ENCODE results near the gene FHDC1. TPM values are rescaled to one million over a fixed set of nuclear protein-coding genes. Genes with fewer than 3 reads are reported as not detected.

Gene FHDC1
- total RNA-seq, 5 donors from 2014 or later (not counting 1 experiment from before 2014, with no cell fraction given), result 0.08 to 0.28 (median 0.17) TPM; not detected in 1

GRCh38 chr4:152917543-152918395 lies 18.4 kb upstream of the FHDC1 start:
- Mint-ChIP-seq H3K4me1 (no peaks in the 10 kb centered on the region), H3K27me3 (peaks cover 2 to 5% of the 10 kb centered on the region in 2 donors), H3K36me3 (peaks cover 21% of the 10 kb centered on the region), H3K27ac (no peak overlapping the region), H3K4me3 (no peak overlapping the region), H3K9me3 (peaks cover 7 to 17% (median 13%) of the 10 kb centered on the region in 3 donors)
- Histone ChIP-seq H3K9me3 (no peaks in the 10 kb centered on the region), H3K27ac (ENCODE audit: low read length) (no peak overlapping the region), H3K4me1 (ENCODE audit: control insufficient read depth in 1 of 2, extremely low read depth in 1 of 2, insufficient read depth in 2 of 2, low read length in 2 of 2) (no peaks in the 10 kb centered on the region), H3K4me3 (ENCODE audit: control insufficient read depth in 1 of 2, extremely low read depth in 1 of 2, low read length in 1 of 2) (no peak overlapping the region), H3K36me3 (ENCODE audit: control insufficient read depth in 2 of 2, extremely low read depth in 1 of 2, insufficient read depth in 1 of 2, low read length in 1 of 2) (no peaks in the 10 kb centered on the region), H3K27me3 (replicated peaks in 1 of 2; ENCODE audit: control insufficient read depth in 2 of 2, extremely low read depth in 1 of 2, insufficient read depth in 2 of 2, low read length in 1 of 2) (no peaks in the 10 kb centered on the region)
- DNase-seq (no peak), ATAC-seq (replicated peaks in 1 of 4) (no peak)
- ChIA-PET POLR2A (no interaction called here), CTCF (interaction anchor here in 1 of 2 donors (0.9 kb wide), 1 partner anchor 32 kb away, joined by 3 read pairs; no protein-coding TSS in a partner anchor)
- WGBS (ENCODE audit: insufficient coverage), result 93% methylated on average over 2 of the region's 3 CpGs

DNA sequence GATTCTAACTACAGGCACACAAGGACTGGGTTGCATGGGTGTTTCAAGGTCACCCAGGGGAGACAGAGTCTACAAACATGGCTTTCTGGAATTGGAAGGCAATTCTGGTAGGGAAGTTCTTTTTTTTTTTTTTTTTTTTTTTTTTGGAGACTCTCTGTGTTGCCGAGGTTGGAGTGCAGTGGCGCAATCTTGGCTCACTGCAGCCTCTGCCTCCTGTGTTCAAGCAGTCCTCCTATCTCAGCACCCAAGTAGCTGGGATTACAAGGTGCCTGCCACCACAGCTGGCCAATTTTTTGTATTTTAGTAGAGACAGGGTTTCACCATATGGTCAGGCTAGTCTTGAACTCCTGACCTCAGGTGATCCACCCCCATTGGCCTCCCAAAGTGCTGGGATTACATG lies 16.3 kb upstream of the FHDC1 start:
- no peak overlapping the region for H3K4me3 ChIP-seq (ENCODE audit: control insufficient read depth in 1 of 2, extremely low read depth in 1 of 2, low read length in 1 of 2)
- no peak for ATAC-seq (replicated peaks in 1 of 4)
- CTCF ChIA-PET, result interaction anchor here in 1 of 2 donors (0.6 kb wide), 1 partner anchor 680 kb away, joined by 5 read pairs; no protein-coding TSS in a partner anchor
- no peak for DNase-seq
- H3K36me3 ChIP-seq (ENCODE audit: control insufficient read depth in 2 of 2, extremely low read depth in 1 of 2, insufficient read depth in 1 of 2, low read length in 1 of 2), result no peaks in the 10 kb centered on the region
- Mint-ChIP-seq H3K27me3 (peaks cover 2 to 5% of the 10 kb centered on the region in 2 donors), H3K9me3 (peaks cover 7 to 17% (median 13%) of the 10 kb centered on the region in 3 donors), H3K27ac (no peak overlapping the region), H3K4me3 (no peak overlapping the region), H3K36me3 (peaks cover 21% of the 10 kb centered on the region), H3K4me1 (no peaks in the 10 kb centered on the region)
- POLR2A ChIA-PET, result interaction anchor here in 1 of 2 donors (0.7 kb wide), 1 partner anchor 357 kb away, joined by 9 read pairs; no protein-coding TSS in a partner anchor
- H3K27ac ChIP-seq (ENCODE audit: low read length), result no peak overlapping the region
- H3K4me1 ChIP-seq (ENCODE audit: control insufficient read depth in 1 of 2, extremely low read depth in 1 of 2, insufficient read depth in 2 of 2, low read length in 2 of 2), result no peaks in the 10 kb centered on the region
- no peaks in the 10 kb centered on the region for H3K9me3 ChIP-seq
- no peaks in the 10 kb centered on the region for H3K27me3 ChIP-seq (replicated peaks in 1 of 2; ENCODE audit: control insufficient read depth in 2 of 2, extremely low read depth in 1 of 2, insufficient read depth in 2 of 2, low read length in 1 of 2)
- WGBS (ENCODE audit: insufficient coverage), result no CpG with 5 or more reads among the region's 2 CpGs

DNA sequence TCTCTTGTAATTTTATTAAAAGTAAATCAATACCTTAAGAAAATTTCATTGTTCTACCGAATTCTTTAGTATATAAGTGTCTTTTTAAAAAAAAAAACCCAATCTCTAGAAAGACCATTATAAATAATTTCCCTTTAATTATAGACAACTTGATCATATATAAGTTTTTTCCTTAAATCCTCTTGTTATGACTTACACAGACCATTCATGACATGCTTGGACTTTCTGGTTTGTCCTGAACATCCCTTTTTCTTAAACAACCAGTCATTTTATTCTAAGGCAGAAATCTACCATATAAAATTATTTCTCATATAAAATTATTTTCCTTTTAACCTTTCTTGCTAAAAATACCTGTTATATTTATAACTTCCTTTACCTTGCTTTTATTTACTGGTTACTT lies 15.4 kb upstream of the FHDC1 start:
- no CpG with 5 or more reads among the region's 1 CpG for WGBS (ENCODE audit: insufficient coverage)
- Mint-ChIP-seq H3K27me3 (peaks cover 2 to 5% of the 10 kb centered on the region in 2 donors), H3K4me3 (no peak overlapping the region), H3K27ac (no peak overlapping the region), H3K36me3 (peaks cover 21% of the 10 kb centered on the region), H3K4me1 (no peaks in the 10 kb centered on the region), H3K9me3 (peaks cover 7 to 17% (median 13%) of the 10 kb centered on the region in 3 donors)
- Histone ChIP-seq H3K4me3 (ENCODE audit: control insufficient read depth in 1 of 2, extremely low read depth in 1 of 2, low read length in 1 of 2) (no peak overlapping the region), H3K9me3 (no peaks in the 10 kb centered on the region), H3K27ac (ENCODE audit: low read length) (no peak overlapping the region), H3K36me3 (ENCODE audit: control insufficient read depth in 2 of 2, extremely low read depth in 1 of 2, insufficient read depth in 1 of 2, low read length in 1 of 2) (no peaks in the 10 kb centered on the region), H3K4me1 (ENCODE audit: control insufficient read depth in 1 of 2, extremely low read depth in 1 of 2, insufficient read depth in 2 of 2, low read length in 2 of 2) (no peaks in the 10 kb centered on the region), H3K27me3 (replicated peaks in 1 of 2; ENCODE audit: control insufficient read depth in 2 of 2, extremely low read depth in 1 of 2, insufficient read depth in 2 of 2, low read length in 1 of 2) (no peaks in the 10 kb centered on the region)
- DNase-seq (no peak), ATAC-seq (replicated peaks in 1 of 4) (no peak)
- ChIA-PET CTCF (no interaction called here), POLR2A (no interaction called here)

DNA sequence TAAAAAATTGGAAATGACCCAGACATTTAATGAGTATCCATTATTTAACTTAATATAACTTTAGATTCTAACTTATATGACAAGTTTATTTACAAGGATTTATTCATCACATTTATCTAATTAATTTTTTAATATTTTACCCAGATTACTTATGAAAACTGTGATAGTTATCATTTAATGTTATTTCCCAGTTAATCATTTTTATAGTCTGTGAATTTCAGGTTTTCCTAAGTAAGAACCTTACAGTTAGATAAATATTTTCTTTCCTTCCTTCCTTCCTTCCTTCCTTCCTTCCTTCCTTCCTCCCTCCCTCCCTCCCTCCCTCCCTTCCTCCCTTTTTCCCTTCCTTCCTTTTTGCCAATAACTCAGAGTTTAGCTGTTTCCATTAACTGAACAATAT lies 14.8 kb upstream of the FHDC1 start:
- Histone ChIP-seq H3K27me3 (replicated peaks in 1 of 2; ENCODE audit: control insufficient read depth in 2 of 2, extremely low read depth in 1 of 2, insufficient read depth in 2 of 2, low read length in 1 of 2) (no peaks in the 10 kb centered on the region), H3K27ac (ENCODE audit: low read length) (no peak overlapping the region), H3K4me3 (ENCODE audit: control insufficient read depth in 1 of 2, extremely low read depth in 1 of 2, low read length in 1 of 2) (no peak overlapping the region), H3K36me3 (ENCODE audit: control insufficient read depth in 2 of 2, extremely low read depth in 1 of 2, insufficient read depth in 1 of 2, low read length in 1 of 2) (no peaks in the 10 kb centered on the region), H3K4me1 (ENCODE audit: control insufficient read depth in 1 of 2, extremely low read depth in 1 of 2, insufficient read depth in 2 of 2, low read length in 2 of 2) (no peaks in the 10 kb centered on the region), H3K9me3 (no peaks in the 10 kb centered on the region)
- POLR2A ChIA-PET, result no interaction called here
- peaks cover 21% of the 10 kb centered on the region for H3K36me3 Mint-ChIP-seq
- H3K4me1 Mint-ChIP-seq, result no peaks in the 10 kb centered on the region
- H3K27me3 Mint-ChIP-seq, result peaks cover 2 to 5% of the 10 kb centered on the region in 2 donors
- CTCF ChIA-PET, result no interaction called here
- H3K9me3 Mint-ChIP-seq, result peaks cover 7 to 17% (median 13%) of the 10 kb centered on the region in 3 donors
- no peak overlapping the region for H3K4me3 Mint-ChIP-seq
- no peak for ATAC-seq (replicated peaks in 1 of 4)
- no peak overlapping the region for H3K27ac Mint-ChIP-seq
- no peak for DNase-seq

GRCh38 chr4:152925851-152926250 lies 10.3 kb upstream of the FHDC1 start:
- H3K36me3 ChIP-seq (ENCODE audit: control insufficient read depth in 2 of 2, extremely low read depth in 1 of 2, insufficient read depth in 1 of 2, low read length in 1 of 2), result no peaks in the 10 kb centered on the region
- 100% methylated on average over 1 of the region's 1 CpG for WGBS (ENCODE audit: insufficient coverage)
- peaks cover 9 to 17% of the 10 kb centered on the region in 2 donors for H3K27me3 Mint-ChIP-seq

DNA sequence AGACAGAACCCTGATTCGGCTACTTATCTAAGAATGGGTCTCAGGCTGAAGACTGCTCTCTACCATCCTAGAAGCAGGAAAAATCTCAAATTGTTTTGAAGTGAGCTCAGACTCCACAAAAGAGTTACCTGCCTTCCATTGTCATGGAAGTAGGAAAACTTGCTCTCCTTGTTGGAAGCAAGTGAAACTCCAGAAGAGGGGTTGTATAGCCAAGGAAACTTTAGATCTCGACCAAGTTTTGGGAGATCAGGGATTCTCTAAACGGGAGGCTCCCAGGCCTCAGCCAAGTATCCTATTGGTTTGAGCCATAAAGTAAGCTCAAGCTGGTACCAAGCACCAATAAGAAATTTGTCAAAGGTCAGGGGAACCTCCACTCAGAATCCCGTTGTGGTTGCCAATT lies 9.2 kb upstream of the FHDC1 start:
- H3K36me3 ChIP-seq (ENCODE audit: control insufficient read depth in 2 of 2, extremely low read depth in 1 of 2, insufficient read depth in 1 of 2, low read length in 1 of 2), result no peaks in the 10 kb centered on the region
- Mint-ChIP-seq H3K27ac (no peak overlapping the region), H3K4me3 (no peak overlapping the region), H3K4me1 (peaks cover 0 to 2% (median 0%) of the 10 kb centered on the region in 3 donors), H3K27me3 (peaks cover 10 to 13% of the 10 kb centered on the region in 2 donors), H3K9me3 (peaks cover 0 to under 1% (median 0%) of the 10 kb centered on the region in 3 donors), H3K36me3 (peaks cover 4% of the 10 kb centered on the region)
- CTCF ChIA-PET, result interaction anchor here in 1 of 2 donors (1.1 kb wide), 1 partner anchor 201 kb away, joined by 5 read pairs; no protein-coding TSS in a partner anchor
- DNase-seq (no peak), ATAC-seq (replicated peaks in 1 of 4) (no peak)
- H3K4me1 ChIP-seq (ENCODE audit: control insufficient read depth in 1 of 2, extremely low read depth in 1 of 2, insufficient read depth in 2 of 2, low read length in 2 of 2), result no peaks in the 10 kb centered on the region
- H3K27me3 ChIP-seq (replicated peaks in 1 of 2; ENCODE audit: control insufficient read depth in 2 of 2, extremely low read depth in 1 of 2, insufficient read depth in 2 of 2, low read length in 1 of 2), result peaks cover 0 to 6% of the 10 kb centered on the region in 2 experiments
- POLR2A ChIA-PET, result no interaction called here
- H3K9me3 ChIP-seq, result no peaks in the 10 kb centered on the region
- H3K4me3 ChIP-seq (ENCODE audit: control insufficient read depth in 1 of 2, extremely low read depth in 1 of 2, low read length in 1 of 2), result no peak overlapping the region
- H3K27ac ChIP-seq (ENCODE audit: low read length), result no peak overlapping the region
- WGBS (ENCODE audit: insufficient coverage), result 83% methylated on average over 3 of the region's 4 CpGs

More at GRCh38 chr4:152925851-152926250, 10.3 kb upstream of the FHDC1 start:
- DNase-seq (no peak), ATAC-seq (replicated peaks in 1 of 4) (no peak)
- peaks cover 8% of the 10 kb centered on the region for H3K36me3 Mint-ChIP-seq
- CTCF ChIA-PET, result interaction anchor here in 1 of 2 donors (0.8 to 1.1 kb wide), 2 partner anchors 83 to 202 kb away, joined by 3 to 5 read pairs; no protein-coding TSS in a partner anchor
- peaks cover 0 to 2% of the 10 kb centered on the region in 2 experiments for H3K27me3 ChIP-seq (replicated peaks in 1 of 2; ENCODE audit: control insufficient read depth in 2 of 2, extremely low read depth in 1 of 2, insufficient read depth in 2 of 2, low read length in 1 of 2)
- no peak overlapping the region for H3K4me3 ChIP-seq (ENCODE audit: control insufficient read depth in 1 of 2, extremely low read depth in 1 of 2, low read length in 1 of 2)
- H3K4me3 Mint-ChIP-seq, result no peak overlapping the region
- no peak overlapping the region for H3K27ac Mint-ChIP-seq
- H3K4me1 ChIP-seq (ENCODE audit: control insufficient read depth in 1 of 2, extremely low read depth in 1 of 2, insufficient read depth in 2 of 2, low read length in 2 of 2), result no peaks in the 10 kb centered on the region
- POLR2A ChIA-PET, result no interaction called here
- peaks cover 0 to 6% (median 5%) of the 10 kb centered on the region in 3 donors for H3K9me3 Mint-ChIP-seq
- peaks cover 0 to 2% (median 0%) of the 10 kb centered on the region in 3 donors for H3K4me1 Mint-ChIP-seq
- no peaks in the 10 kb centered on the region for H3K9me3 ChIP-seq
- H3K27ac ChIP-seq (ENCODE audit: low read length), result no peak overlapping the region

Measured in T-cell (primary cell).